Activated CD4-positive, CD25-positive, alpha-beta regulatory T cell treated with anti-CD3 and anti-CD28 coated beads, Interleukin-2, amount 50 U/mL, for 16 hours (primary cell): ENCODE results near the gene ANXA6.
A peak's percentile ranks its signal among the peaks of the same experiment; 100 is the strongest.

Experiments
- DNase-seq: peaks from one replicate; pipeline ENCODE4 v3.0.0-alpha.2; 2020; ENCODE audit warnings: low read depth, low spot score

The ANXA6 gene

GRCh38 chr5:151101746-151102145 lies 55.8 kb downstream of the ANXA6 start:
- no peak for DNase-seq

GRCh38 chr5:151101151-151101550 lies 56.4 kb downstream of the ANXA6 start:
- no peak for DNase-seq

- DNase-seq: no peak
These were observed 56.9 kb downstream of the ANXA6 start for GRCh38 chr5:151100681-151101080.

- DNase-seq: no peak
These were observed 58.8 kb downstream of the ANXA6 start for GRCh38 chr5:151098768-151099121.

GRCh38 chr5:151097820-151098767 lies 59.5 kb downstream of the ANXA6 start:
- no peak for DNase-seq

- no peak for DNase-seq
These were observed 60.5 kb downstream of the ANXA6 start for GRCh38 chr5:151097061-151097460.

- no peak for DNase-seq
These were observed 61.6 kb downstream of the ANXA6 start for GRCh38 chr5:151096001-151096373.

- no peak for DNase-seq
These were observed 62.1 kb downstream of the ANXA6 start for GRCh38 chr5:151095341-151096000.

- no peak for DNase-seq
These were observed 62.7 kb downstream of the ANXA6 start for GRCh38 chr5:151094852-151095245.

GRCh38 chr5:151094030-151094851 lies 63.3 kb downstream of the ANXA6 start:
- DNase-seq: peak; percentile 29

GRCh38 chr5:151093476-151093889 lies 64.1 kb downstream of the ANXA6 start:
- no peak for DNase-seq

- DNase-seq: no peak
These were observed 64.8 kb downstream of the ANXA6 start for GRCh38 chr5:151092762-151093161.

- no peak for DNase-seq
These were observed 67.9 kb downstream of the ANXA6 start for GRCh38 chr5:151089726-151090125.

- no peak for DNase-seq
These were observed 68.6 kb downstream of the ANXA6 start for GRCh38 chr5:151088986-151089385.

GRCh38 chr5:151087486-151087885 lies 70.1 kb downstream of the ANXA6 start:
- DNase-seq: no peak

GRCh38 chr5:151086905-151087360 lies 70.6 kb downstream of the ANXA6 start:
- DNase-seq: peak; percentile 49

GRCh38 chr5:151086192-151086869 lies 71.2 kb downstream of the ANXA6 start:
- no peak for DNase-seq

- DNase-seq: peak; percentile 20
These were observed 72.0 kb downstream of the ANXA6 start for GRCh38 chr5:151085517-151086041.

- no peak for DNase-seq
These were observed 73.2 kb downstream of the ANXA6 start for GRCh38 chr5:151084363-151084762.

- peak; percentile 44 for DNase-seq
These were observed 74.4 kb downstream of the ANXA6 start for GRCh38 chr5:151083081-151083676.
